Measurements from ENCODE around the gene HBZ. TPM values are rescaled to one million over a fixed set of nuclear protein-coding genes. Genes with fewer than 3 reads are reported as not detected.

Gene HBZ
- total RNA-seq, 1 donor from 2014 or later: not detected

Other genes with a start within 250 kb of the HBZ start
- 48.5 and 49.1 TPM in 2 replicates for gene POLR3K, start 99.0 kb upstream of the HBZ start, total RNA-seq
- 83.7 and 85.7 TPM in 2 replicates for gene SNRNP25, start 98.8 kb upstream of the HBZ start, total RNA-seq
- 0.11 TPM in 1 of 2 replicates, not detected in the other for gene RHBDF1, start 80.0 kb upstream of the HBZ start, total RNA-seq
- gene MPG, start 74.4 kb upstream of the HBZ start, total RNA-seq: 53.2 and 57.4 TPM in 2 replicates
- 33.5 and 35.7 TPM in 2 replicates for gene NPRL3, start 14.0 kb upstream of the HBZ start, total RNA-seq
- not detected in 2 replicates for gene HBM, start 13.3 kb downstream of the HBZ start, total RNA-seq
- not detected in 2 replicates for gene HBA2, start 20.2 kb downstream of the HBZ start, total RNA-seq
- gene HBA1, start 24.0 kb downstream of the HBZ start, total RNA-seq: not detected in 2 replicates
- gene HBQ1, start 27.8 kb downstream of the HBZ start, total RNA-seq: not detected in 2 replicates
- gene LUC7L, start 76.8 kb downstream of the HBZ start, total RNA-seq: 79.1 and 80.8 TPM in 2 replicates
- 29.4 and 32.2 TPM in 2 replicates for gene FAM234A, start 82.2 kb downstream of the HBZ start, total RNA-seq
- gene RGS11, start 123.3 kb downstream of the HBZ start, total RNA-seq: 0.11 and 0.34 TPM in 2 replicates
- not detected in 2 replicates for gene ARHGDIG, start 127.9 kb downstream of the HBZ start, total RNA-seq
- gene PDIA2, start 130.5 kb downstream of the HBZ start, total RNA-seq: not detected in 2 replicates
- 31.1 TPM in 2 replicates for gene AXIN1, start 200.1 kb downstream of the HBZ start, total RNA-seq
- 79.6 and 80.2 TPM in 2 replicates for gene MRPL28, start 217.9 kb downstream of the HBZ start, total RNA-seq
- 32.4 and 34.8 TPM in 2 replicates for gene PGAP6, start 229.3 kb downstream of the HBZ start, total RNA-seq
- 59.4 and 60.9 TPM in 2 replicates for gene NME4, start 244.6 kb downstream of the HBZ start, total RNA-seq
- 11.5 and 11.8 TPM in 2 replicates for gene DECR2, start 249.2 kb downstream of the HBZ start, total RNA-seq

Data from T-helper 2 cell treated with Interferon-gamma antibody and Interleukin-4, amounts not matched to agents 100 ng/mL and 5 ng/mL, for 36 hours (primary cell).